ENCODE measurements around the gene TRIP13. TPM values are rescaled to one million over a fixed set of nuclear protein-coding genes. Genes with fewer than 3 reads are reported as not detected.
A peak's percentile ranks its signal among the peaks of the same experiment; 100 is the strongest.

TRIP13 gene
- total RNA-seq, 2 experiments from 2014 or later, result 0.47 to 0.66 TPM

- CTCF ChIA-PET, result no interaction called here
- no peak for TF ChIP-seq CTCF (IDR thresholded peaks at IDR 0.05)
- ATAC-seq (ENCODE audit: poor library complexity), result no peak
- no peak overlapping the region for H3K27ac ChIP-seq (ENCODE audit: low read depth in 1 of 2, low read length in 2 of 2)
- intact Hi-C loops (cut with DNase I, micrococcal nuclease), result loop anchor here in 1 of 2 experiments (2.0 to 10.0 kb wide), 6 partner anchors 111 to 909 kb away; partner anchors contain the start of genes CEP72, EXOC3, NDUFS6 and ZDHHC11B
- no peak for DNase-seq
- no peaks in the 10 kb centered on the region for H3K27me3 ChIP-seq (ENCODE audit: control insufficient read depth in 1 of 2, insufficient read depth in 2 of 2, low read length in 2 of 2)
- H3K27ac Mint-ChIP-seq, result peak overlapping the region; percentile 40
- H3K4me3 Mint-ChIP-seq, result peak overlapping the region; percentile 76
- H3K36me3 Mint-ChIP-seq (ENCODE audit: low read depth), result peaks cover 22% of the 10 kb centered on the region
- H3K27me3 Mint-ChIP-seq, result no peaks in the 10 kb centered on the region
- no peaks in the 10 kb centered on the region for H3K9me3 ChIP-seq (ENCODE audit: control insufficient read depth in 1 of 2, insufficient read depth in 1 of 2, low read length in 2 of 2)
- H3K9me3 Mint-ChIP-seq, result no peaks in the 10 kb centered on the region
- peaks cover 30% of the 10 kb centered on the region for H3K4me1 ChIP-seq (ENCODE audit: insufficient read depth, low read length)
- H3K36me3 ChIP-seq (ENCODE audit: insufficient read depth, low read length), result peaks cover 26% of the 10 kb centered on the region
- H3K4me3 ChIP-seq (ENCODE audit: low read length), result no peak overlapping the region
- POLR2A ChIA-PET, result no interaction called here
- H3K4me1 Mint-ChIP-seq (ENCODE audit: low read depth), result peaks cover 16% of the 10 kb centered on the region
Observed at GRCh38 chr5:893711-894110, 1.0 kb downstream of the TRIP13 start.

DNA sequence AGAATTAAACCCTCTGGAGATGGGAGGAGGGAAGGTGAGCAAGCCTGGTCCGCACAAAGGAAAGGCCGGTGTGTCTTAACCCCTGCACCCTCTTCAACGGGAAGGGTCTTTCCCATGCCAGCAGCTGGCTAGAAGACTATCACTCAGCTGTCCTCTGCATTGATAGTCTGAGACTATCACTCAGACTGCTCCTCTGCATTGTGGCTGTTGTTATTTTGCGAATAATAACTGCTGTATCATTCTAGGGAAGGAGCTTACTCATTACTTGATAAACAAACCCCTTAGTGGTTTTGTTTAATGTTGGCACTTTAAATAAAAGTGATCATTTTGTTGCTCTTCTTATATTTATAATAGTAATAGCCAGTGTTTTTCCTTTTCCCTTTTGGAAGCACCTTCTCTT lies 8.1 kb downstream of the TRIP13 start:
- POLR2A ChIA-PET, result no interaction called here
- Mint-ChIP-seq H3K9me3 (no peaks in the 10 kb centered on the region), H3K4me1 (ENCODE audit: low read depth) (no peaks in the 10 kb centered on the region), H3K27ac (no peak overlapping the region), H3K27me3 (no peaks in the 10 kb centered on the region), H3K4me3 (no peak overlapping the region), H3K36me3 (ENCODE audit: low read depth) (no peaks in the 10 kb centered on the region)
- no peak for TF ChIP-seq CTCF (IDR thresholded peaks at IDR 0.05)
- Histone ChIP-seq H3K27ac (ENCODE audit: low read depth in 1 of 2, low read length in 2 of 2) (no peak overlapping the region), H3K9me3 (ENCODE audit: control insufficient read depth in 1 of 2, insufficient read depth in 1 of 2, low read length in 2 of 2) (no peaks in the 10 kb centered on the region), H3K27me3 (ENCODE audit: control insufficient read depth in 1 of 2, insufficient read depth in 2 of 2, low read length in 2 of 2) (no peaks in the 10 kb centered on the region), H3K4me1 (ENCODE audit: insufficient read depth, low read length) (no peaks in the 10 kb centered on the region), H3K4me3 (ENCODE audit: low read length) (no peak overlapping the region), H3K36me3 (ENCODE audit: insufficient read depth, low read length) (no peaks in the 10 kb centered on the region)
- CTCF ChIA-PET, result no interaction called here
- DNase-seq (no peak), ATAC-seq (ENCODE audit: poor library complexity) (no peak)
- intact Hi-C loops (cut with DNase I, micrococcal nuclease), result no loop called here

DNA sequence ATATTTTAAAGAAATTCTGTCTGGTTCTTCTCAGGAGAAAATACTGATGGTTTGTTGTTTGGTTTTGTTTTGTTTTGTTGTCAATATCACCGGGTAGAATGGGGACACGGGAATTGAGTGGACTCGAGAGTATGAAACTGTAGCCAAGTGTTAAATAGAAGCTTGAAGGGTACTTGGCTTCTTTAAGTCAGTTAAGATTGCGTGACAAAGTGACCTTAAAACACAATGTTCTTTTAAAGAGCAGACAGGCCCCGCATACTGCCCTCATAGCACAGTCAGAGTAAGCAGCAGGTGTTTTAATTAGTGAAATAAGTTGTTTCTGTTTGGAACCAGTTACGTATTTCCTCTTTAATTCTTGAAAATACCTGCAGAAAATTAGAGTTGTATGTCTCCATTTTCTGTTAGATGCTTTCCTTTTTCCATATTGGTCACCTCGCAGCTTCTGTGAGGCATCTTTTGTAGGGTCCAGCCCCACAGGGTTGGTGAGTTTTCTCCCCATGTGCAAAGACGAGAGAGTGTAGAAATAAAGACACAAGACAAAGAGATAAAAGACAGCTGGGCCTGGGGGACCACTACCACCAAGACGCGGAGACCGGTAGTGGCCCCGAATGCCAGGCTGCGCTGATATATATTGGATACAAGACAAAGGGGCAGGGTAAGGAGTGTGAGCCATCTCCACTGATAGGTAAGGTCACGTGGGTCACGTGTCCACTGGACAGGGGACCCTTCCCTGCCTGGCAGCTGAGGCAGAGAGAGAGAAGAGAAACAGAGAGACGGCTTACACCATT lies 9.6 kb downstream of the TRIP13 start:
- ChIA-PET CTCF (interaction anchor here (1.0 kb wide), 1 partner anchor 8 kb away, joined by 3 read pairs; no protein-coding TSS in a partner anchor), POLR2A (no interaction called here)
- no peak overlapping the region for H3K4me3 ChIP-seq (ENCODE audit: low read length)
- Mint-ChIP-seq H3K27ac (no peak overlapping the region), H3K27me3 (no peaks in the 10 kb centered on the region), H3K36me3 (ENCODE audit: low read depth) (no peaks in the 10 kb centered on the region), H3K9me3 (no peaks in the 10 kb centered on the region), H3K4me3 (no peak overlapping the region), H3K4me1 (ENCODE audit: low read depth) (no peaks in the 10 kb centered on the region)
- no peak overlapping the region for H3K27ac ChIP-seq (ENCODE audit: low read depth in 1 of 2, low read length in 2 of 2)
- H3K4me1 ChIP-seq (ENCODE audit: insufficient read depth, low read length), result no peaks in the 10 kb centered on the region
- ATAC-seq (ENCODE audit: poor library complexity) (no peak), DNase-seq (no peak)
- no peaks in the 10 kb centered on the region for H3K36me3 ChIP-seq (ENCODE audit: insufficient read depth, low read length)
- no peaks in the 10 kb centered on the region for H3K27me3 ChIP-seq (ENCODE audit: control insufficient read depth in 1 of 2, insufficient read depth in 2 of 2, low read length in 2 of 2)
- no peaks in the 10 kb centered on the region for H3K9me3 ChIP-seq (ENCODE audit: control insufficient read depth in 1 of 2, insufficient read depth in 1 of 2, low read length in 2 of 2)
- intact Hi-C loops (cut with DNase I, micrococcal nuclease), result loop anchor here (2.0 kb wide), 1 partner anchor 232 kb away; no protein-coding TSS in a partner anchor
- no peak for TF ChIP-seq CTCF (IDR thresholded peaks at IDR 0.05)
